ENCODE data around the gene PDE6B.

The PDE6B gene

GRCh38 chr4:675036-675882 lies 49.9 kb downstream of the PDE6B start:
- no peak for DNase-seq

- no peak for DNase-seq
Observed at GRCh38 chr4:675980-676870, 50.9 kb downstream of the PDE6B start.

GRCh38 chr4:676871-677235 lies 51.5 kb downstream of the PDE6B start:
- DNase-seq = no peak

- no peak for DNase-seq
Observed at GRCh38 chr4:677431-678293, 52.3 kb downstream of the PDE6B start.

- DNase-seq = no peak
Observed at GRCh38 chr4:678331-679103, 53.1 kb downstream of the PDE6B start.

GRCh38 chr4:679104-679481 lies 53.7 kb downstream of the PDE6B start:
- no peak for DNase-seq

GRCh38 chr4:679629-680028 lies 54.3 kb downstream of the PDE6B start:
- no peak for DNase-seq

GRCh38 chr4:680091-680490 lies 54.7 kb downstream of the PDE6B start:
- no peak for DNase-seq

- DNase-seq = no peak
Observed at GRCh38 chr4:680551-680927, 55.2 kb downstream of the PDE6B start.

- no peak for DNase-seq
Observed at GRCh38 chr4:680928-681645, 55.7 kb downstream of the PDE6B start.

- peak; percentile 52 for DNase-seq
Observed at GRCh38 chr4:681736-682451, 56.5 kb downstream of the PDE6B start.

- DNase-seq = no peak
Observed at GRCh38 chr4:682490-683172, 57.3 kb downstream of the PDE6B start.

GRCh38 chr4:683247-683897 lies 58.0 kb downstream of the PDE6B start:
- DNase-seq = no peak

- no peak for DNase-seq
Observed at GRCh38 chr4:683982-684622, 58.7 kb downstream of the PDE6B start.

GRCh38 chr4:684623-685327 lies 59.4 kb downstream of the PDE6B start:
- DNase-seq = no peak

GRCh38 chr4:685679-686412 lies 60.5 kb downstream of the PDE6B start:
- no peak for DNase-seq

- DNase-seq = no peak
Observed at GRCh38 chr4:686413-687040, 61.2 kb downstream of the PDE6B start.
